Stimulated activated CD4-positive, alpha-beta T cell treated with anti-CD3 and anti-CD28 coated beads, Interleukin-4, amount 100 ng/mL, for 1 hour (primary cell): ENCODE data around the gene TMEM42.

Experiments used
- DNase-seq: peaks from one replicate; pipeline ENCODE4 v3.0.0-alpha.2; 2020

Gene TMEM42

GRCh38 chr3:44914936-44915335, 53.2 kb downstream of the TMEM42 start:
- DNase-seq = no peak
